ENCODE results near the gene PSME3IP1.
A peak's percentile ranks its signal among the peaks of the same experiment; 100 is the strongest.

The PSME3IP1 gene

DNA sequence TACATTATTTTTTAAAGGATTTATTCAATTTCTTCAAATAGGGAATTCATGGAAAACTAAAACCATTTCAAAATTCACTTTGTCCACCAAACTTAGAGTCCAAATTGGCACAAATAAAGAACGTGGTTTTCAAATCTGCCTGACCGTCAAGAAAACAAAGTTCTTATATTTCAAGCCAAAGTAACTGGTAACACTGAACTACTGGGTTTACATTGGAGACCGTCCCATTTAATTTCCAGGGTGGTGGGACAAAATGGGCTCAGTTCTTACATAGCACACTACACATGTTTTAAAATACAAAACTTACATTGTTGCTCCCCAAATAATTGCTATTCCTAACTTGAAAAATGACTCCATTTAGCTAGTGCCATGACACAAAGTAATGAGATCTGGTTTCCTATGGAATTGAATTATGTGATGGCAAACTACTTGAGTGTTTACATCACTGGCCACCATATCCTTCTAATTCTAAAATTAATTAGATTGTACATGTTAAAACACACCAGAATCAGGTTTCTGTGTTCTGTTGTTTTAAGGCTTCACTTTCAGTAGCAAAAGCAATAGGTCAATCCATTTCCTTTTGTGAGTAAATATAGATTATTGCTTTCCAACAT lies 6.5 kb downstream of the PSME3IP1 start:
- FAIRE-seq (no peak), DNase-seq (ENCODE audit: insufficient read length) (no peak)
- TF ChIP-seq POLR2AphosphoS5 (IDR thresholded peaks at IDR 0.05; ENCODE audit: low read depth, low read length) (no peak), TAF1 (IDR thresholded peaks at IDR 0.05; ENCODE audit: borderline replicate concordance, low read depth, low read length) (no peak), POLR2A (IDR thresholded peaks at IDR 0.05; ENCODE audit: low read depth, low read length) (no peak)

DNA sequence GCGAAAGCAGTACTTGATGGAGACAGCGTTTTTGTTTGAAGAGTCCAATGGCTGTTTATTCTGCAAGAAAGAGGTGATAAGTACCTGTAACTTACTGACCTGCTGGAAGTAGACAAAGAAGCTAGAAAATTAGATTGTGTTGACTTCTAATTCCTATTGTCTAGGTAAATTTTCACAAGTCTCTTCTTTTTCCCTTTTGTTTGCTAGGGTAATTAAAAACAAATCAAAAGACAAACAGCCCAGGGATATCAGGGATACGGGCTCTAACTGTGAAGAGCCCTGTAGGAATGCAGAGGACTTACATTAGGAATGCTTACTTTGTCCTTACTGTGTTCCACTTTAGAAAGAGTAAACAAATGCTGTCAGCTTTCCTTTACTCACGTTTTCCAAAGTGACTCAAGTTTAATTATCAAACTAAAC lies 7.0 kb downstream of the PSME3IP1 start:
- no peak for TF ChIP-seq TAF1 (IDR thresholded peaks at IDR 0.05; ENCODE audit: borderline replicate concordance, low read depth, low read length)
- TF ChIP-seq POLR2AphosphoS5 (IDR thresholded peaks at IDR 0.05; ENCODE audit: low read depth, low read length), result no peak
- TF ChIP-seq POLR2A (IDR thresholded peaks at IDR 0.05; ENCODE audit: low read depth, low read length), result no peak
- FAIRE-seq (no peak), DNase-seq (ENCODE audit: insufficient read length) (no peak)

DNA sequence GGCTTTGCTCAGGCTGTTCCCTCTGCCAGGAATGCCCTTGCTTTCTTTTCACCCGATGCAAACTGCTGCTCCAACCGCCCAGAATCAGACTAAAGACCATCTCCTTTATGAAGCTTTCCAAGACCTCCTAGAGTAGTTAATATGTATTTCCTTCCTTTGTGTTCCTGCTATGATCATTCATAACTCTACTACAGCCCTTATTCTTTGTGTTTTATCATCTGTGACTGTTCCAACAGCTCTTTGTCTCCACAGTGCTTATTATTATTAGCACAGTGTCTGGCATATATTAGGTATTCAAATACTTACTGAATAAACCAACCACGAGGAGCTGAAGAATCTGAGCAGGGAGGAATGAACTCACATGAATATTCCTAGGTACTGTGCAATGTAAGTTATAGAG lies 7.6 kb downstream of the PSME3IP1 start:
- no peak for DNase-seq (ENCODE audit: insufficient read length)
- no peak for FAIRE-seq
- TF ChIP-seq POLR2AphosphoS5 (IDR thresholded peaks at IDR 0.05; ENCODE audit: low read depth, low read length) (no peak), POLR2A (IDR thresholded peaks at IDR 0.05; ENCODE audit: low read depth, low read length) (no peak), TAF1 (IDR thresholded peaks at IDR 0.05; ENCODE audit: borderline replicate concordance, low read depth, low read length) (no peak)

DNA sequence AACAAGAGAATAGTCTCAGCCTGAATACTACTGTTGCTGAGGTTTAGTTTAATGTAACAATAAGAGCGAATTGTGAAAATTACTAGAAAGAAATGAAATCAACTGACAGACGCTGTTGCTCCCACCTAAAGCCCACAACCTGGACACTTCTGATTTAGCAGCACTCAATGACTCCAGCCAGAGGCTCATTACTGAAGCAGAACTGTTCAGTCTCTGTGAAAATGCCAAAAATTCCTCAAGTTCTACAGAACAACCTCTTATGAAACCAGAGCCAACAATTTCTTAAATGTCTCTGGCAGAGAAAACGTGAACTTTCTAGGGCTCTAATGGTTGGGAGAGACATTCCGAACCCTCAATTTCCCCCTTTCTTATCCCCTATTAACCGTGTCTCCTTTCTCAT lies 9.9 kb downstream of the PSME3IP1 start:
- DNase-seq (ENCODE audit: insufficient read length), result no peak
- no peak for FAIRE-seq
- TF ChIP-seq POLR2A (IDR thresholded peaks at IDR 0.05; ENCODE audit: low read depth, low read length), result no peak
- no peak for TF ChIP-seq TAF1 (IDR thresholded peaks at IDR 0.05; ENCODE audit: borderline replicate concordance, low read depth, low read length)
- TF ChIP-seq POLR2AphosphoS5 (IDR thresholded peaks at IDR 0.05; ENCODE audit: low read depth, low read length), result no peak

DNA sequence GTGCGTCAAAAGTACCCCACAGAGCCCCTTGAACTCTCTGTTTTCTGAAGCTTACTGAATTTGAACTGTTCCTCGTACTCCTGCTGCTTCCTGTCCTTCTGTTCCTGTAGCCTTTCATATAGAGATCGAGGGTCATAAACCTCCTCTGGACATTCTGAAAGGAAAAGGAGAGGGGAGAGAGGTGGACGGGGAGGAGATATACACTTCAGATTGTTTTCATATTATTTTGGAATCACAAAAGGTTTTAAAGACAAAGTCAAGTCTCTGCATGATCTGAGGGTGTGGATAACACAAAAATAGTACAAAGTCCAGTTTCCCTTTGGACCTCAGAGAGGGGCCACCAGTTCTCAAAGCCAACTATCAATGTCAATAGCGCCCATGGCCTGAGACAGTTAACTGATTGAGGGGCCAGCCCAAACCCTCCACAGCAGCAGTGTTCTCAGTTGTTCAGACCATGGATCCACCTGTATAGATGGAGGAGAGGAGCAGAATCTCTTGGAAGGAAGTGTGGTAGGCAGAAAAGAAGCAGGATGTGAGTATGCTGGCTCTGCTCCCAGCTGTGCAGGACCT lies 13.0 kb downstream of the PSME3IP1 start:
- no peak for FAIRE-seq
- TF ChIP-seq TAF1 (IDR thresholded peaks at IDR 0.05; ENCODE audit: borderline replicate concordance, low read depth, low read length), result no peak
- TF ChIP-seq POLR2A (IDR thresholded peaks at IDR 0.05; ENCODE audit: low read depth, low read length), result no peak
- no peak for TF ChIP-seq POLR2AphosphoS5 (IDR thresholded peaks at IDR 0.05; ENCODE audit: low read depth, low read length)

DNA sequence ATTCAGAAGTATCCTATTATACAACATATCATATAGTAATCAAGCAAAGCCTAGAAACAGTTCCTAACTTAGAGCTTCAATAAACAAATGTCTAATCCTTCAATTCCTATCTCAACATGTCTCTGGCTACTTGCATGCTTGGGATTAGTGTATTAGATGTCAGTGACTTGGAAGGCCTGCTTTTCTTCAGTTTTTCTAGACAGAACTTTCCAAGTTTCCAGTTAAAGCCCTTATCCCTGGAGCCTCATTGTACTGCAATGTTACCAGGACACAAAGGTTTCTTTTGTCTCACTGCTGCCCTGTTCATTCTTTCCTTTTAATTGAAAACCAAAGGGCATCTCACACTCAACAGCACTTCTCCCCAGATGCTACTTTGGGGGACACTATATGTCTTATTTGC lies 16.5 kb downstream of the PSME3IP1 start:
- no peak for DNase-seq (ENCODE audit: insufficient read length)
- no peak for TF ChIP-seq TAF1 (IDR thresholded peaks at IDR 0.05; ENCODE audit: borderline replicate concordance, low read depth, low read length)
- no peak for TF ChIP-seq POLR2AphosphoS5 (IDR thresholded peaks at IDR 0.05; ENCODE audit: low read depth, low read length)
- no peak for TF ChIP-seq POLR2A (IDR thresholded peaks at IDR 0.05; ENCODE audit: low read depth, low read length)
- FAIRE-seq, result no peak

More for the DNA sequence above, 13.0 kb downstream of the PSME3IP1 start:
- DNase-seq (ENCODE audit: insufficient read length), result no peak

DNA sequence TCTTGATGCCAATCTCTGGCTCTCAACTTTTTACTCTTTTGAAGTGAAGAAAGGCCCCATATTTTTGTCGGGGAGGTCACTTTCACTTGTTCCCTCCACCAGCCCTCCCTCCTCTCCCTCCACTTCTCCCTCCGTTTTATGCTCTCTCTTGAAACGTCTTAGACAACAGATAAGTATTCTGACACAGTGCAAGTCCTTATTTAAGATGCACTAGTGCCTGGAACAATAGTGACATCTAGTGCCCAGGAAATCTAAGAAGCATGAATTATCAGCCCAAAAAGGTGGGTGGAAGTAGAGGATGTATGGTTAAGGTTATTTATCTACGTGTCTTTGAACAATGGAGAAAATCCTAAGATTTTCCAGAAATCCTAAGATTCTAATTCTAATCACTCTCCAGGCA lies 17.9 kb downstream of the PSME3IP1 start:
- no peak for TF ChIP-seq TAF1 (IDR thresholded peaks at IDR 0.05; ENCODE audit: borderline replicate concordance, low read depth, low read length)
- no peak for TF ChIP-seq POLR2AphosphoS5 (IDR thresholded peaks at IDR 0.05; ENCODE audit: low read depth, low read length)
- no peak for TF ChIP-seq POLR2A (IDR thresholded peaks at IDR 0.05; ENCODE audit: low read depth, low read length)
- DNase-seq (ENCODE audit: insufficient read length) (no peak), FAIRE-seq (peak; percentile 87)

DNA sequence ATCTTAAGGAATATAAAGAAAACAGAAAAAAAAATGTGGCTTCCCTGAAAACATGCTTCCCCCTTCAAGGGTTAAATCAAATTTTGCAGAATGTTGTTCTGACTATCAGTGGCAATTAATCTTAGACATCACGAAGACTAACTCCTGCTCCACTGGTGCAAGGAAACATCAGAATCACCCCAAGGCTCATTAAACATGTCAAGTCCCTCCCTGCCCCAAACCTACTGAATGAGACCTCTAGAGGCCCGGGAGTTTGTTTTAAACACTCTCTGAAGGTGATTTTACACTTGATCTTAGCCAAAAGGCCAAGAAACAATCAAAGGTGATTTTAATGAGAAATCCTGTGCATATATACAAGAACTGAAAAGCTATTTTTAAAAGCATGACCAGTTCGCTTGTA lies 18.3 kb downstream of the PSME3IP1 start:
- TF ChIP-seq POLR2A (IDR thresholded peaks at IDR 0.05; ENCODE audit: low read depth, low read length) (no peak), POLR2AphosphoS5 (IDR thresholded peaks at IDR 0.05; ENCODE audit: low read depth, low read length) (no peak)
- FAIRE-seq (no peak), DNase-seq (ENCODE audit: insufficient read length) (no peak)

DNA sequence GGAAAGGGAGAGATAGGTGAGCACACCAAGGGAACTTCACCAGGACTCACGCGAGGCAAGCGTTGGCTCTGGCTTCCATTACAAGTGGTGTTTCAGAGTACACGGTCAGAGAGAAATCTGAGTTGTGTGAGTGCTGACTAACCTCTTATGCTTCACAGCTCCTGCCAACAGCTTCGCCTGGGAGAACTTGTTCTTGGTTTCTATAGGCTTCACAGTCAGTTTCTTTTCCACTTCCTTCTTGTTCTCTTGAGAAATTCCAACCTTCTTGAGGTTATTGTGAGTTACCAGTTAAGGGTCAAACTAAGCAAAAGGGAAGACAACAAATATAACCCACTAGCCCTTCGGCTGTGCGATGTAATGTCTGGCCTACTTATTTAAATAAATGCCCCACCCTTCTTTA lies 18.9 kb downstream of the PSME3IP1 start:
- DNase-seq (ENCODE audit: insufficient read length) (no peak), FAIRE-seq (no peak)
- TF ChIP-seq POLR2A (IDR thresholded peaks at IDR 0.05; ENCODE audit: low read depth, low read length) (no peak), POLR2AphosphoS5 (IDR thresholded peaks at IDR 0.05; ENCODE audit: low read depth, low read length) (no peak), TAF1 (IDR thresholded peaks at IDR 0.05; ENCODE audit: borderline replicate concordance, low read depth, low read length) (no peak)

DNA sequence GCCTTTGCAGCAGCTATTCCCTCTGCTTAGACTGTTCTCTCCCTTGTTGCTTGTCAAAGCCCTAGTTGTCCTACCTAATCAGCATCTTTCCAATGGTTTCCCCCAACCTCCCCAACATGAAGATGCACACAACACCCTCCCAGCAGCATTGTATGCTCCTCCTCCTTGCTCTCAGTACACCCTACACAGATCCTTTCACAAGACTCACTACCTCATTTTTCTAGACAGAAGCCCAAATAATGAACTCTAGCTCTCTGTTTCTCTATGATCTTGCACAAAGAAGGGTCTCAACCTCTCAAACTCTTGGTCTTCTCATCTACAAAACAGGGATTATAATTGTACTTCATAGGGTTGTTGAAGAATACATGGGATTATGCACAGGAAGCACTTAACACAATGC lies 19.4 kb downstream of the PSME3IP1 start:
- TF ChIP-seq POLR2AphosphoS5 (IDR thresholded peaks at IDR 0.05; ENCODE audit: low read depth, low read length) (no peak), TAF1 (IDR thresholded peaks at IDR 0.05; ENCODE audit: borderline replicate concordance, low read depth, low read length) (no peak), POLR2A (IDR thresholded peaks at IDR 0.05; ENCODE audit: low read depth, low read length) (no peak)
- DNase-seq (ENCODE audit: insufficient read length) (no peak), FAIRE-seq (no peak)

DNA sequence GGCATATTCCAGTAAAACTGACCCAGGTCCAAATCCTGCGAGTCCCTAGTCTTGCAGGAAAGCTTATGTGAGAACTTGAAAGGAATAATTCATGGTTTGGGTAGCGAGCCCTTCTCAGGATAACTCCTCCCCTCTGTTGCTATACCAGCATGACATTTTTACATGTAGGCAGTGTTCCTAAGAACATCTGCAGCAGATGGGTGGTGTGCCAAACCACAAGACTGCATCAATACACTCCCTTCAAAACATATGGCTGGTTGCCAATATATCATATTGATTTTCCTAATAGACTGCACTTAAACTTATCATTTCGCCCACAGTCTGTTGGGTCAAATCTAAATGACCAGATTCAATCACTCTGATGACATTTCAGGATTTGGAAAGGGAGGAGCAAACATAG lies 19.9 kb downstream of the PSME3IP1 start:
- FAIRE-seq (no peak), DNase-seq (ENCODE audit: insufficient read length) (no peak)
- TF ChIP-seq POLR2A (IDR thresholded peaks at IDR 0.05; ENCODE audit: low read depth, low read length) (no peak), TAF1 (IDR thresholded peaks at IDR 0.05; ENCODE audit: borderline replicate concordance, low read depth, low read length) (no peak), POLR2AphosphoS5 (IDR thresholded peaks at IDR 0.05; ENCODE audit: low read depth, low read length) (no peak)

DNA sequence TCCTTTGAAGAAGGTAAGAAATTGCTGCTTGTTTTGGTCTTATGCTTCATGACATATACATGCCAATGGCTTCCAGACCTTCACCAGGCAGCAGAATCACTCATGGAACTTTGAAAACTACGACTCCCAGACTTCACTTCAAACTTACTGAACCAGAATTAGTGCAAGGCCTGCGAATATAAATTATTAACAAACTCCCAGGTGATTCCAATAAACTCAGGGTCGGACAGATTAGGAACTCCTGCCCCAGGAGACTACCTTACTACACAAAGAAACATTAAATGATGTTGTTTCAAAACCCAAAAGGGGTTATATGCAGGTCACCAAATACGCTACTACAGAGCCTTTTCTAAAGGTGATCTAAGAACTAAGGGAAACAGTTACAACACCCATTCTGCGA lies 20.4 kb downstream of the PSME3IP1 start:
- TF ChIP-seq POLR2AphosphoS5 (IDR thresholded peaks at IDR 0.05; ENCODE audit: low read depth, low read length) (no peak), TAF1 (IDR thresholded peaks at IDR 0.05; ENCODE audit: borderline replicate concordance, low read depth, low read length) (no peak), POLR2A (IDR thresholded peaks at IDR 0.05; ENCODE audit: low read depth, low read length) (no peak)
- FAIRE-seq, result no peak
- DNase-seq (ENCODE audit: insufficient read length), result no peak

Measured in GM12892 (cell line).